ENCODE measurements around the gene GATA5. TPM values are rescaled to one million over a fixed set of nuclear protein-coding genes. Genes with fewer than 3 reads are reported as not detected.

Gene GATA5
- total RNA-seq, 1 experiment from 2014 or later: not detected

- TF ChIP-seq, protein P1, sequence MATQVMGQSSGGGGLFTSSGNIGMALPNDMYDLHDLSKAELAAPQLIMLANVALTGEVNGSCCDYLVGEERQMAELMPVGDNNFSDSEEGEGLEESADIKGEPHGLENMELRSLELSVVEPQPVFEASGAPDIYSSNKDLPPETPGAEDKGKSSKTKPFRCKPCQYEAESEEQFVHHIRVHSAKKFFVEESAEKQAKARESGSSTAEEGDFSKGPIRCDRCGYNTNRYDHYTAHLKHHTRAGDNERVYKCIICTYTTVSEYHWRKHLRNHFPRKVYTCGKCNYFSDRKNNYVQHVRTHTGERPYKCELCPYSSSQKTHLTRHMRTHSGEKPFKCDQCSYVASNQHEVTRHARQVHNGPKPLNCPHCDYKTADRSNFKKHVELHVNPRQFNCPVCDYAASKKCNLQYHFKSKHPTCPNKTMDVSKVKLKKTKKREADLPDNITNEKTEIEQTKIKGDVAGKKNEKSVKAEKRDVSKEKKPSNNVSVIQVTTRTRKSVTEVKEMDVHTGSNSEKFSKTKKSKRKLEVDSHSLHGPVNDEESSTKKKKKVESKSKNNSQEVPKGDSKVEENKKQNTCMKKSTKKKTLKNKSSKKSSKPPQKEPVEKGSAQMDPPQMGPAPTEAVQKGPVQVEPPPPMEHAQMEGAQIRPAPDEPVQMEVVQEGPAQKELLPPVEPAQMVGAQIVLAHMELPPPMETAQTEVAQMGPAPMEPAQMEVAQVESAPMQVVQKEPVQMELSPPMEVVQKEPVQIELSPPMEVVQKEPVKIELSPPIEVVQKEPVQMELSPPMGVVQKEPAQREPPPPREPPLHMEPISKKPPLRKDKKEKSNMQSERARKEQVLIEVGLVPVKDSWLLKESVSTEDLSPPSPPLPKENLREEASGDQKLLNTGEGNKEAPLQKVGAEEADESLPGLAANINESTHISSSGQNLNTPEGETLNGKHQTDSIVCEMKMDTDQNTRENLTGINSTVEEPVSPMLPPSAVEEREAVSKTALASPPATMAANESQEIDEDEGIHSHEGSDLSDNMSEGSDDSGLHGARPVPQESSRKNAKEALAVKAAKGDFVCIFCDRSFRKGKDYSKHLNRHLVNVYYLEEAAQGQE (IDR thresholded peaks at IDR 0.05; ENCODE audit: low read depth): no peak
- TF ChIP-seq CBX3 (IDR thresholded peaks at IDR 0.05; ENCODE audit: low read depth) (no peak), SRF (IDR thresholded peaks at IDR 0.05; ENCODE audit: low read depth) (no peak)
Measured at GRCh38 chr20:62505337-62506045, 29.7 kb upstream of the GATA5 start (continued).

DNA sequence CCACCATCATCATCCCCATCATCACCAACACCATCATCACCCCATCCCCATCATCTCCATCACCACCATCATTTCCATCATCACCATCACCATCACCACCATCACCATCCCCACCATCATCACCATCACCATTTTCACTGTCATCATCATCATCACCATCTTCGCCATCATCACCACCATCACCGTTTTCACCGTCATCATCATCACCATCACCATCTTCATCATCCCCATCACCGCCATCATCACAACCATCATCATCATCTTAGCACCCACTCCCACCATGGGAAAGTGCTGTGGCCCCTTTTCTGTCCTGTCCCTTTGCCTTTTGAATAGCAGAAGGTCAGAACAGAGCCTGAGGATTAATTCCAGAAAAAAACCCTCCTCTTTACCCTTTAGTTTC lies 28.5 kb upstream of the GATA5 start:
- Histone ChIP-seq H3K9ac (ENCODE audit: low read length) (no peak overlapping the region), H3K4me1 (ENCODE audit: control insufficient read depth in 1 of 2, insufficient read depth in 2 of 2, low read length in 2 of 2) (peaks cover 0 to 17% of the 10 kb centered on the region in 2 experiments; a peak in 2 of 4 replicates), H4K20me1 (ENCODE audit: insufficient read depth) (no peaks in the 10 kb centered on the region), H3K4me3 (replicated peaks in 1 of 2; ENCODE audit: low read depth in 1 of 2, low read length in 2 of 2) (no peak overlapping the region), H3K27ac (ENCODE audit: low read depth, low read length) (no peak overlapping the region), H3K79me2 (ENCODE audit: insufficient read depth, low read length) (no peaks in the 10 kb centered on the region), H3K9me3 (ENCODE audit: control insufficient read depth in 1 of 2, insufficient read depth in 1 of 2, low read depth in 1 of 2, low read length in 2 of 2) (no peaks in the 10 kb centered on the region), H3K4me2 (ENCODE audit: low read length) (no peak overlapping the region), H3K36me3 (ENCODE audit: control insufficient read depth in 1 of 2, insufficient read depth in 2 of 2, low read length in 2 of 2) (no peaks in the 10 kb centered on the region), H2AFZ (ENCODE audit: low read depth, low read length, poor library complexity, severe bottlenecking) (no peak overlapping the region), H3K27me3 (ENCODE audit: insufficient read depth, low read length) (no peaks in the 10 kb centered on the region), H3K9me2 (ENCODE audit: insufficient read depth) (no peaks in the 10 kb centered on the region)
- ChIA-PET RAD21 (ENCODE audit: low non-redundant PET in 1 of 2, low total read pairs in 2 of 2, uncharacterized antibody in 2 of 2, unreplicated experiment in 2 of 2) (no interaction called here), CTCF (no interaction called here), POLR2A (no interaction called here)
- no peak for DNase-seq (ENCODE audit: low read depth, low spot score)
- ATAC-seq: no peak
- BruUV-seq (replicated peaks): no TSS peak
- intact Hi-C loops (cut with micrococcal nuclease): loop anchor here (5.0 kb wide), 1 partner anchor 288 kb away; no protein-coding TSS in a partner anchor
- TF ChIP-seq TCF7L2 (IDR thresholded peaks at IDR 0.05; ENCODE audit: borderline replicate concordance, extremely low read depth, insufficient read depth, insufficient read length) (no peak), EGR1 (IDR thresholded peaks at IDR 0.05; ENCODE audit: low read depth) (no peak), ZNF274 (IDR thresholded peaks at IDR 0.05; ENCODE audit: low read depth, low read length) (no peak), ZFX (IDR thresholded peaks at IDR 0.05) (no peak), CBX3 (IDR thresholded peaks at IDR 0.05; ENCODE audit: low read depth) (no peak), ZBTB33 (IDR thresholded peaks at IDR 0.05; ENCODE audit: extremely low read depth, insufficient replicate concordance, low read length) (no peak), RAD21 (IDR thresholded peaks at IDR 0.05; ENCODE audit: low read depth) (no peak), POLR2AphosphoS5 (IDR thresholded peaks at IDR 0.05; ENCODE audit: low read depth, low read length) (no peak), SIN3A (IDR thresholded peaks at IDR 0.05; ENCODE audit: low read depth) (no peak), SRF (IDR thresholded peaks at IDR 0.05; ENCODE audit: low read depth) (no peak), FOSL1 (IDR thresholded peaks at IDR 0.05; ENCODE audit: low read depth) (no peak), YY1 (IDR thresholded peaks at IDR 0.05; ENCODE audit: extremely low read depth, insufficient replicate concordance, low read depth, low read length) (no peak), SP1 (IDR thresholded peaks at IDR 0.05; ENCODE audit: low read depth) (no peak)
- TF ChIP-seq, protein P1 (IDR thresholded peaks at IDR 0.05; ENCODE audit: low read depth): no peak
- TF ChIP-seq, protein P2, sequence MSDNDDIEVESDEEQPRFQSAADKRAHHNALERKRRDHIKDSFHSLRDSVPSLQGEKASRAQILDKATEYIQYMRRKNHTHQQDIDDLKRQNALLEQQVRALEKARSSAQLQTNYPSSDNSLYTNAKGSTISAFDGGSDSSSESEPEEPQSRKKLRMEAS (IDR thresholded peaks at IDR 0.05): no peak
